Medulla oblongata (tissue), 1 donor: ENCODE measurements around the gene PLGLB2.
"Not testable (repeated sequence)": the region's sequence is repeated elsewhere in the genome, so short reads cannot be mapped to it uniquely, and the experiment has no call there.

Experiments
- DNase-seq: peaks from one replicate; pipeline ENCODE4 v3.0.0-alpha.2; 2015; ENCODE audit errors: extremely low spot score

Gene PLGLB2

DNA sequence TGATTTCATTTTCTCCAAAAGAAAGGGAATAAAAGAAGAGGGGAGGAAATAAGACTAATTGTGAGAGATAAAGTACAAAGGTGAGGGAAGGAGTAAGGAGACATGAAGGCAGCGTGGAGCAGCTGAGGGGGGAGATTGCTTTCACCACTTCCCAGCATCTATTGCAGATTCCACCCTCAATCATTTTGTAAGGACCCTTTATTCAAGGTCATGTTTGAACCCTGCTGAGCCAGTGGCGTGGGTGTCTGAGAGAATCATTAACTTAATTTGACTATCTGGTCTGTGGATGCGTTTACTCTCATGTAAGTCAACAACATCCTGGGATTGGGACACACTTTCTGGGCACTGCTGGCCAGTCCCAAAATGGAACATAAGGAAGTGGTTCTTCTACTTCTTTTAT, at the start of gene PLGLB2:
Gene PLGLB2 (plus strand): TSS at position 297 of the 400 bp plus-strand sequence. CDS start 67 bp downstream, at position 364.
- DNase-seq, result not testable (repeated sequence)

DNA sequence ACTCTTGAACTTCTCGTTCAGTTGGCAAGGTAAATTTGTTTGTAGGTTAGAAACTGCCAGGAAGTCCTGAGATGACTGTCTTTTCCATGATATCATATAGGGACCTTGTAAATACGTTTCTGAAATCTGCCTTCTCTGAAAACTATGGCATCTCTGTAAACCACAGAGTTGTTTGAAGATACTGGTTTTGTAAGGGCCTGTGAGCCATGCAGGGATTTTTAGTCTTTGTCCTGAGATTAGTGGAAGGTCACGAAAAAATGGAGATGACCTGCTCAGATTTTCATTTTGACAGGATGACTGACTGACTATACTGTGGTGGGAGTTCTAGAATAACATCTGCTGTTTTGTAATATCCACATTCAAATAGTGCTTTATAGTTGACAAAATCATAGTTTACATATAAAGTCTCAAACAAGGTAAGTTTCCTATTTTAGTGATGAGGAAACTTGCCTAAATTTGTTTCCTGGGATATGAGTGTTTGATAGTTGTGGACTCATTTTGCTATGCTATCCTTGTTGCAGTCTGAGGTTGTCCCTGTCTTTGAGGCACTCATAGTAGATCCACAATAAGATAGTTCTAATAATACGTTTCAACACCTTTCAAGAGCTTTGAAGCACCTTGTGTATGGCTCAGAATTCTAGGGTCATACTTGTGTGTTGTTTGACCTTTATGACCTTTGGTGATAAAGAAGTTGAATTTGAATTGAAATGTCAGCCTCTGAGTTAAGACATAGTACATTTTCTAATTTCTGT, 43.1 kb upstream of the PLGLB2 start:
- not testable (repeated sequence) for DNase-seq

DNA sequence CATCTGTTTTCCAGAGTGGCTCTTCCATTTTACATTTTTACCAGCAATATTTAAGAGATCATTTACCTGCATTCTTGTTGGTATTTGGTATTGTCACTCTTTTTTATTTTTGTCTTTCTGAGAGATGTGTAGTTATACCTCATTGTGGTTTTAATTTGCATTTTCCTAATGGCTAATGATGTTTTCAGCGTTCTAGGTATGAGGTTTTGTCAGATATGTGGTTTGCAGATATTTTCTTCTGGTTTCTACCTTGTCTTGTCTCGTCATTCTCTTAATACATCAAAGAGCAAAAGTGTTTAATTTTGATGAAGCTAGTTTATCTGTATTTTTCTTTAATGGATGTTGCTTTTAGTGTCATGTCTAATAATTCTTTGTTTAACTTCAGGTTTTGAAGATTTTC, 39.5 kb upstream of the PLGLB2 start:
- DNase-seq, result not testable (repeated sequence)

DNA sequence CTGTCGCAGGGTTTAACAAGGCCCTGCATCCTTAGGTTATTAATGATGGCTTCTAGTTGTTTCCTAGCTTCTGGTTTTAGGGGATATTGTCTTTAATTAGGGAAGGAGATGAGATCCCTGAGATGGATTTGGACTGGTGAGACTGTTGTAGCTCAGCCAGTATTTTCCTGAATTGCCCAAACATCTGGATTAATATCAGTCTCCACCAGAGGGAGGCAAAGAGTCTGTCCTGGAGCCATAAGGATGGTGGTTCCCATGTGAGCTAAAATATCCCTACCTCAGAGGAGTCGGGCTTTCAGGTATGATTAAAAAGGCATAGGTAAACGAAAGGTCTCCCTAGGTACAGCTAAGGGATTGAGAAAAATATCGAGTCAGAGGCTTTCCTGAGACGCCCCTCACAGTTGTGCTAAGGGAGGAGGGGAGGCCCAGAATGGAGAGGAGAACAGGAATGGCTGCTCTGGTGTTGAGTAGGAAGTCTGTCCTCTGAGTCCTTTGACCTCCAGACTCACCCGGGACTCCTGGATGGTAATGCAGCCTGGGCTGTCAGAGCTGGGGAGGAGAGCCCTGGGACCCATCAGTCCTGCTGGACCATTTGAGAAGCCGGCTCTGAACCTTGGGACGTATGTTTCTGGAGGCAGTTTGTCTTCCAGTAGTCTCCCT, 19.8 kb upstream of the PLGLB2 start:
- DNase-seq, result not testable (repeated sequence)

DNA sequence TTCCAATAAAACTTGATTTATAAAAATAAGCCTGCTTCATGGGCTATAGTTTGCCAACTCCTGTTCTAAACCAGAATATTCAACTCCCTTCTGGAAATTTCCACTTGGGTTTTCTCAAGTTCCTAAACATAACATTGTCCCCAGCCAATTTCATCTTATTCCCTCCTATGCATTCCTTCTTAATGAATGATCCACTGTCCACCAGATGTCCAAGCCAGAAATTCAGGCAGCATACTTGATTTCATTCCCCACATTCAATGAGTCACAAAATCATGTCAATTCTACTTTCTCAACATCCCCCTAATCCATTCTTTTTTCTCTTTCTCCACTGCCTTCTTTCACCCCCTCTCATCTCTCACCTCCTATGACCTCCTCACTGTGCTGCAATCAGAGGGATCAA, 7.0 kb upstream of the PLGLB2 start:
- not testable (repeated sequence) for DNase-seq

DNA sequence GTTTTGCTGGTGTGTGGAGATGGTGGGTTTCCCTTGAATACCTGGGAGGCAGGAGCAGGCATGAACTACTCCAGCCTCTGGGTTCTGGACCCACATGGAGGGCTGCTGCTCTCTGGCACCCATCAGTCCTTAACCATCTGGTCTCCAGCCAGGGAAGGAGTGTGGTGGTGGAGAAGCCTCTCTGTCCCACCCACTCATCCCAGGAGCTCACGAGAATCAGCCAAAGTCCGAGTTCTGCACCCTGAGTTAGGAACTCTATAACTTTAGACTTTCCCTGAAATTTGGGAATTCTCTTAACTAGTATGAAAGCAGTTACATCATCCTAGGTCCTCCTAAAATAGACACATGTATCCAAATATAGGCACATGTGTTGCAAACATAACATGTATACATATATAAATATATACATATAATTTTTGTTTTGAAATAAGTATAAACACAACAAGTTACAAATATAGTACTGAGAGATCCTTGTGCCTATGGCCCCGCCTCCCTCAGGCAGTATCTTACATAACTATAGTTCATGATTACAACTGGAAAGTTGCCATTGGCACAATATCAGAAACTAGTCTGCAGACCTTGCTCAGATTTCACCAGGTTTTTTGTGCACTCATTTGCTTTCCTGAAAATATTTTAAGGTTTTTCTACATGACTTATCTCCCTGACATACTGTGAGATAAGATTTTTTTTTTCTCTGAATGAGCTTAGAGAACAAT, 5.3 kb upstream of the PLGLB2 start:
- not testable (repeated sequence) for DNase-seq

DNA sequence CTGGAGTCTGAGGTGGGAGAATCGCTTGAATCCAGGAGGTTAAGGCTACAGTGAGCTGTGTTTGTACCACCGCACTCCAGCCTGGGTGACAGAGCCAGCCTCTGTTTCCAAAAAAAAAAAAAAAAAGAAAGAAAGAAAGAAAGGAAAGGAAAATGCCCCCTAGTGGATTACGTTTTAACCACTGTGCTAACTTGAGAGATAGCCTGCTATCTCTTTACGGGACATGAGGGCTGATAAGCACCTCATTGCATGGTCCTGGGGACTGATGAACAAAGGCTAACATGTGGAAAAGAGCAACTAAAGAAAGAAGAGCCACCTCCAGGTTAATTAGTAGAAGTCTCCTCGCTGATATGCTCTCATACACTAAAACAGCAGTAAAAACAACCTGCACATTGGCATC, 4.2 kb upstream of the PLGLB2 start:
- not testable (repeated sequence) for DNase-seq

DNA sequence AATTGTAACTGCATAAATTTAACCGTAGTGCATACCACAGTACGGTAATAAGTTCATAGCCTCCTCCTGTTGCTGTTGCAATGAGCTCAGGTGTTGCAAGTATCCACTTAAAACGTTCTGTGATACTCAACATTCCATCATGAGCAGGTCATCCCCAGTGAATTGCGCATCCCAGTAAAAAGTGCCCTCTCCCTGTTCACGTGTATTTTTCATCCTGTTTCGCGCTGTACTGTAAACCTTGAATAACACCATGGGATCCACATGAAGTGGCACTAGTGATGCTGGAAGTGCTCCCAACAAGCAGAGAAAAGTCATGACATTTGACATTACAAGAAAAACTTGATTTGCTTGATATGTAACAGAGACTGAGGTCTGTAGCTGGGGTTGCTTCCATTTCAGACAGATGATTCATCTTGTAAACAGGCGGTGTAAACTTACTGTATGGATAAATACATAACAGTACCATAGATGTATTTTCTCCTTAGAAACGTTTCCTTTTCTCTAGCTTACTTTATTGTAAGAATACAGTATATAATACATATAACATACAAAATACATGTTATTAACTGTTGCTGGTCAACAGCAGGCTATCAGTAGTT, 2.4 kb upstream of the PLGLB2 start:
- DNase-seq, result not testable (repeated sequence)

DNA sequence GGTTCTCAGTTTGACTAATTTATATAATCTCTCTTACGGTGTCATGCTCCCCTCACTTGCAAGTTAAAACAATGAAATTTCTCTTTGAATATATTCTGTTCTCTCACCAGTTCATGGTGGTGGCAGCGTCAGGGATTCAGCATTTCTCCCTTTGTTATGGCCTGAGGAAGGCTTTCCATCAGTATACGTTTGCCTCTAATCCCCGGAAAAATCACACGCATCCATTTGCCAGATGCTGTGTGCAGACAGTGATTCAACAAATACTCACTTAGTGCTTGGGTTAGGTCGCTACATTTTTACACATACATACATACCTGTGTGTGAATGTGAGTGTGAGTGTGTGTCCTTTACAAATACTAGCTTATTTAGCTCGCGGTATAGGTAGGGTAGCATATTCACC, 637 bp downstream of the PLGLB2 start:
- not testable (repeated sequence) for DNase-seq

DNA sequence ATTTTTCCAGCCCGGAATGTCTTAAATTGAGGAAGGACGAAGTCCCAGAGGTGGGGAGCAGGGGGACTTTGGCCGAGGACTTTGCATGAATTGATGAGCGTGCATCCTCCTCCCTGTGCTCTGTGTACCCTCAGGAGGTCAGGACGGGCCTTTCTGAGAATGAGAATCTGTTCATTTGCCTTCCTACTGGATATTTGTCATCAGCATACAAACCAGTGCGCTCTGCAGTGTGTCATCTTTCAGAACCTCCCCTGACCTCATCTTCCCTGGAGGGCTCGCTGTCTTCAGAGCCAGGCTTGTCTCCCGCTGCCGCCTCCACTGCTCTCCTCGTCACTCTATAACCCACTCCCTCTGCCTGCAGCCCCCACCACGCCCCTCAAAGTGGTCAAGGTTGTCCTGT, 2.7 kb downstream of the PLGLB2 start:
- DNase-seq, result not testable (repeated sequence)

DNA sequence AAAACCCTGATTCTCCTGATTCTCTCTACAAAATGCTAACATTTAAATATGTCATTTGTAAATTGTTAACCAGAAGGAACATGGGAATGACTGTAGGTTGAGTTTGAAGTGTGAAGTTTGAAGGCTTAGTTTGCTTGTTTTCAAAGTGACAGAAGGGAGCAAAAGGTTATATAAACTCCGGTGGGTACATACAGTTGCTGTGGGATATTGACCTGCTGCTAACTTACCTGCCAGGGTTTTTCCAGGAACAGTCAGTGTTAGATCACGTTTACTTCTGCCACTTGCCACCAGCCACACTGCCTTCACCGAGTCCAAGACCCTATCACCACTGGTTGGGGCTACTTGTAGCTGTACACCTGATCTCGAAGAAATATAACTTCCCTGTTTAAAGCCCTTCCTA, 6.9 kb downstream of the PLGLB2 start:
- not testable (repeated sequence) for DNase-seq
